ENCODE results near the gene MYOG. TPM values are rescaled to one million over a fixed set of nuclear protein-coding genes. Genes with fewer than 3 reads are reported as not detected.

Gene MYOG
- total RNA-seq, 1 experiment from 2014 or later: not detected

DNA sequence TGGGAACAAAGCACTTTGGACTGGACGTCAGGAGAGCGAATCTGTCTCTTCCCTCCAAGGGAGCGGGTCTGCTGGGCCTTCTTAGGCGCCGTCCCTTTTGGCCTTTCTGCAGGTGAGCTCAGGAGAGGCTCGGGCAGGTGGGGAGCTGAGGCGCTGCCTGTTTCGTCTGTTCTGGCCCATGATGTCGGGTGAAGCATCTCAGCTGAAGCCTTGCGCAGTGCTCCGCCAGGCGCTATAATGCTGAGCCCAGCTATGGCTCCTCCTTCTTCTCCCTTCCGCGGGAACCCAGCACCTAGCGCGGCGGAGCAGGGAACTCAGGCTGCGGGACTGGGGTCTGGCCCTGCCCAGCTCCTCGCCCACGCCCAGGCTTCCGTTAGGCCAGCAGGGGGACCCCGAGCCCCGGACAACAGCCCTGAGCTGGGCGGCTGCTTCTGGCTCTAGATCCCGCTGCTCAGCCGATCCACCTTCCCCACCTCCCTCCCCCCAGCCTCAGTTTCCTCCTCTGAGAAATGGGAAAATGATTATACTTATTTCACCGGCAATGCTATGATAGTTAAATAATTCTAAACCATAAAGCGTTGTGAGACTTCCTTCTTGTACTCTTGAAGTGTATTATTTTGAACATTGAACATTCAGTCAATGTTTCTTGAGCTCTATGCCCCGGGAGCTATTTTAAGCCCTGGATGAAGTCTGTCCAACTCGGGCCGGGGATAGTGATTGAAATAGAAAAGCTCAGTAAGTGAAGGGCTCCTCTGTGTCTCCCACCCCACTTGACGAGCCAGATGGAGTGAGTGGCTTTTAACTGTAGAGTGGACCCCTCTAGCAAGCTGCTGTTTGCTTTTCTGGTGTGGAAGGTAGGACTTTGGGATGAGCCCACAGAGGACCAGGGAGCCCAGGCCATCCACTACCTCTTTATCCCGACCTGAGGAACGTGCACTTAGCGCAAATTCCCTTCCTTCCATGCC is 32.1 kb upstream of the MYOG start:
- Histone ChIP-seq H4K8ac (replicated peaks; ENCODE audit: insufficient read length, low read depth, low read length) (no peak overlapping the region), H3K9ac (ENCODE audit: extremely low read depth, insufficient read length, low read length) (no peak overlapping the region), H2BK5ac (ENCODE audit: insufficient read length, low read length) (no peak overlapping the region), H3K4ac (ENCODE audit: low read depth, low read length) (no peak overlapping the region), H2BK20ac (ENCODE audit: low read depth, low read length, poor library complexity, severe bottlenecking) (no peak overlapping the region), H2BK120ac (ENCODE audit: low read depth, low read length, poor library complexity, severe bottlenecking) (no peak overlapping the region), H4K91ac (ENCODE audit: insufficient read length, low read depth, low read length) (no peak overlapping the region), H3K79me1 (ENCODE audit: insufficient read depth, low read depth, low read length, poor library complexity, severe bottlenecking) (no peaks in the 10 kb centered on the region), H3K18ac (ENCODE audit: insufficient read length, low read depth, low read length) (no peak overlapping the region), H3K23ac (ENCODE audit: insufficient read length, low read depth, low read length) (no peak overlapping the region), H2BK12ac (ENCODE audit: insufficient read length, low read depth, low read length) (no peak overlapping the region), H4K20me1 (ENCODE audit: control insufficient read depth, insufficient read depth, insufficient read length) (no peaks in the 10 kb centered on the region), H4K5ac (ENCODE audit: insufficient read length, low read depth, low read length) (no peak overlapping the region), H3K4me1 (ENCODE audit: insufficient read depth, low read length) (no peaks in the 10 kb centered on the region), H3K27ac (ENCODE audit: insufficient read length, low read depth, low read length) (no peak overlapping the region), H3K27me3 (ENCODE audit: insufficient read depth, low read length) (no peaks in the 10 kb centered on the region), H3K14ac (ENCODE audit: insufficient read depth, low read length) (no peak overlapping the region), H2AFZ (ENCODE audit: low read length) (no peak overlapping the region), H2BK15ac (ENCODE audit: low read depth, low read length) (no peak overlapping the region), H2AK5ac (ENCODE audit: insufficient read length, low read length) (no peak overlapping the region), H3K9me3 (ENCODE audit: control insufficient read depth, low read depth, low read length) (no peaks in the 10 kb centered on the region), H3K79me2 (ENCODE audit: insufficient read depth, low read length) (no peaks in the 10 kb centered on the region), H3T11ph (ENCODE audit: low read length) (no peak overlapping the region), H3K23me2 (ENCODE audit: insufficient read length, low read depth, low read length, poor library complexity, severe bottlenecking) (no peaks in the 10 kb centered on the region), H3K4me2 (ENCODE audit: insufficient read depth, insufficient read length, low read length) (peak overlapping the region; percentile 25), H3K56ac (ENCODE audit: insufficient read length, low read depth, low read length) (no peak overlapping the region)
- Mint-ChIP-seq H3K27ac (no peak overlapping the region), H3K36me3 (ENCODE audit: insufficient read depth in 1 of 3, low read depth in 3 of 3) (no peaks in the 10 kb centered on the region), H3K4me3 (peak overlapping the region; percentile 3 to 47; a peak in 1 of 5 replicates), H3K9me3 (no peaks in the 10 kb centered on the region; a peak in 1 of 5 replicates), H3K4me1 (peaks cover 4 to 7% of the 10 kb centered on the region in 2 experiments; a peak in 2 of 4 replicates), H3K27me3 (ENCODE audit: low read depth) (peaks cover 45% of the 10 kb centered on the region)
- TF ChIP-seq, protein P1, sequence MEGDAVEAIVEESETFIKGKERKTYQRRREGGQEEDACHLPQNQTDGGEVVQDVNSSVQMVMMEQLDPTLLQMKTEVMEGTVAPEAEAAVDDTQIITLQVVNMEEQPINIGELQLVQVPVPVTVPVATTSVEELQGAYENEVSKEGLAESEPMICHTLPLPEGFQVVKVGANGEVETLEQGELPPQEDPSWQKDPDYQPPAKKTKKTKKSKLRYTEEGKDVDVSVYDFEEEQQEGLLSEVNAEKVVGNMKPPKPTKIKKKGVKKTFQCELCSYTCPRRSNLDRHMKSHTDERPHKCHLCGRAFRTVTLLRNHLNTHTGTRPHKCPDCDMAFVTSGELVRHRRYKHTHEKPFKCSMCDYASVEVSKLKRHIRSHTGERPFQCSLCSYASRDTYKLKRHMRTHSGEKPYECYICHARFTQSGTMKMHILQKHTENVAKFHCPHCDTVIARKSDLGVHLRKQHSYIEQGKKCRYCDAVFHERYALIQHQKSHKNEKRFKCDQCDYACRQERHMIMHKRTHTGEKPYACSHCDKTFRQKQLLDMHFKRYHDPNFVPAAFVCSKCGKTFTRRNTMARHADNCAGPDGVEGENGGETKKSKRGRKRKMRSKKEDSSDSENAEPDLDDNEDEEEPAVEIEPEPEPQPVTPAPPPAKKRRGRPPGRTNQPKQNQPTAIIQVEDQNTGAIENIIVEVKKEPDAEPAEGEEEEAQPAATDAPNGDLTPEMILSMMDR (conservative IDR thresholded peaks at IDR 0.05): peak; percentile 98
- peak; percentile 92 for DNase-seq
- no CpG with 5 or more reads among the region's 35 CpGs for WGBS (ENCODE audit: extremely low coverage, insufficient read length, low lambda C conversion rate)
